HG03097 (cell line): ENCODE measurements around the gene KIAA0040.

ENCODE experiments used
- ATAC-seq: cut with Tn5 transposase; IDR thresholded peaks from one replicate; pipeline ENCODE4 v1.9.1; 2021; ENCODE audit not compliant: unreplicated experiment, low FRiP score

KIAA0040 gene

GRCh38 chr1:175192630-175193526, at the start of gene KIAA0040:
Gene KIAA0040 (minus strand): TSS chr1:175192776. CDS start chr1:175161013, 31,763 bp downstream.
- peak; percentile 46 for ATAC-seq

GRCh38 chr1:175237389-175237788, 44.8 kb upstream of the KIAA0040 start:
- ATAC-seq, result peak; percentile 61

GRCh38 chr1:175234639-175235038, 42.1 kb upstream of the KIAA0040 start:
- no peak for ATAC-seq

- no peak for ATAC-seq
Measured at GRCh38 chr1:175232335-175232734, 39.8 kb upstream of the KIAA0040 start.

GRCh38 chr1:175225805-175226129, 33.2 kb upstream of the KIAA0040 start:
- ATAC-seq, result no peak

GRCh38 chr1:175222296-175222938, 29.8 kb upstream of the KIAA0040 start:
- no peak for ATAC-seq

- no peak for ATAC-seq
Measured at GRCh38 chr1:175221557-175222175, 29.1 kb upstream of the KIAA0040 start.

GRCh38 chr1:175220853-175221556, 28.4 kb upstream of the KIAA0040 start:
- no peak for ATAC-seq

- ATAC-seq, result no peak
Measured at GRCh38 chr1:175219774-175220173, 27.2 kb upstream of the KIAA0040 start.

- no peak for ATAC-seq
Measured at GRCh38 chr1:175218786-175219434, 26.3 kb upstream of the KIAA0040 start.

GRCh38 chr1:175217721-175218531, 25.4 kb upstream of the KIAA0040 start:
- ATAC-seq, result no peak

- no peak for ATAC-seq
Measured at GRCh38 chr1:175216444-175216843, 23.9 kb upstream of the KIAA0040 start.

- ATAC-seq, result no peak
Measured at GRCh38 chr1:175211656-175212055, 19.1 kb upstream of the KIAA0040 start.

GRCh38 chr1:175210744-175211143, 18.2 kb upstream of the KIAA0040 start:
- no peak for ATAC-seq

GRCh38 chr1:175209493-175209921, 16.9 kb upstream of the KIAA0040 start:
- ATAC-seq, result peak; percentile 18

- peak; percentile 78 for ATAC-seq
Measured at GRCh38 chr1:175208773-175209492, 16.4 kb upstream of the KIAA0040 start.

GRCh38 chr1:175207971-175208370, 15.4 kb upstream of the KIAA0040 start:
- no peak for ATAC-seq

- ATAC-seq, result no peak
Measured at GRCh38 chr1:175206687-175207086, 14.1 kb upstream of the KIAA0040 start.

GRCh38 chr1:175204330-175204729, 11.8 kb upstream of the KIAA0040 start:
- ATAC-seq, result peak; percentile 45
